Activated T-helper 9 cell treated with anti-CD3 and anti-CD28 coated beads, Interleukin-2, amount 50 U/mL, for 16 hours (primary cell): ENCODE data around the gene NSF.
"Not testable (repeated sequence)": the region's sequence is repeated elsewhere in the genome, so short reads cannot be mapped to it uniquely, and the experiment has no call there.

ENCODE experiments used
- DNase-seq: peaks from one replicate; pipeline ENCODE4 v3.0.0-alpha.2; 2020; ENCODE audit warnings: low read depth

The NSF gene

DNA sequence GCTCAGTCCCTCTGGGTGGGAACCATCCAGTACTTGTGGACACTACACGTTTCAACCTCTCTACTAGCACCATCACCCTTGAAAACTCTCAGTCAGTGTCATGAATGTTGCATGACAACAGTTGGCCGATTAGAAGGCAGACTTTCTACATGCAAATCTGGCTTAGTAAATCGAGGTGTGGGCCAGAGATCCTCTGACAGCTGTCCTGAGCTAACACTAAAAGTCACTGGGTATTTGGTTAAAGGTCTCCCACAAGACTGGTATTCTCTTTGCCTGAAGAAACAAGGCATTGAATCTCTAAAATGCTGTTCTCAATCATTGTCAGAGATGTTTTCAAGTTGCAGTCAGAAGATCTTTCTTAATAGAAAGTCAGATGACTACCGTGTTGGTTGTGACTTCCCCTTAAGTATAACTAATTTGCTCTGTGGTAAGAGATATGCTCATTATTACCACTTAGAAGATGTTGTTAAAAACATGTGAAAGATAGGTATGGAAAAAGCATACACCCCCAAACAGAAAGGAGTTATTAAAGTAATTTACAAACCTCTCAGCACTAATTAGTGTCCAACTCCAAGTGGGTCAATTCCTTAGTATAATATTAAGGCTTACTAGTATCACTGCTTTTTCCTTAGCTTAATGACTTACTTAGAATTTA lies 165.7 kb downstream of the NSF start:
- no peak for DNase-seq

DNA sequence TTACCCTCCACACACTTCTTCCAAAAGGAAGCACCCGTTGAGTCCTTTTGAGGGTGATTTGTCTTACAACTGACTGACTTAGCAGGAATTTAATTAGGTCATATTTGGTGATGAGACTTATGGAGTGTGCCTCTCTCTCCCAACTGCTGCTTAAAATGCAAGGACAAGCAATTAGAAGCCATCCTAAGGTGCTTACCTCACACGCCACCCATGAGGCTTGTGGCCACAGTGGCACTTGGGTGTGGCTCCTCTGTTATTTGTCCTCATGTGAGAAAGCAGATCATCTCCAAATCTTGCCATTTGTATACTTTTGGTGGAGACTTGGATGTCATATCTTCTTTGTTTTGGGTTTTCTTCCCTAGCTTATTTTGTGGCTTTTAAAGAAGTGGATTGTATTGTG lies 166.4 kb downstream of the NSF start:
- no peak for DNase-seq

DNA sequence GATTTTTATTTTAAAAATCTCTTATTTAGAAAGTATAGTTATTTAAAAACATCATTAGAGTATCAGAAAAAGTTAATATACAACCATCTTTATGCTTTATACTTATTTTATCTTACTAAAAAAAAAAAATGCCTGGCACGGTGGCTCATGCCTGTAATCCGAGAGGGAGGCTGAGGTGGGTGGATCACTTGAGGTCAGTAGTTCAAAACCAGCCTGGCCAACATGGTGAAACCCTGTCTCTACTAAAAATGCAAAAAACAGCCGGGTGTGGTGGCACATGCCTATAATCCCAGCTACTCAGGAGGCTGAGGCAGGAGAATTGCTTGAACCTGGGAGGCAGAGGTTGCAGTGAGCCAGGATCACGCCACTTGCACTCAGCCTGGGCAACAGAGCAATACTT lies 167.1 kb downstream of the NSF start:
- not testable (repeated sequence) for DNase-seq

DNA sequence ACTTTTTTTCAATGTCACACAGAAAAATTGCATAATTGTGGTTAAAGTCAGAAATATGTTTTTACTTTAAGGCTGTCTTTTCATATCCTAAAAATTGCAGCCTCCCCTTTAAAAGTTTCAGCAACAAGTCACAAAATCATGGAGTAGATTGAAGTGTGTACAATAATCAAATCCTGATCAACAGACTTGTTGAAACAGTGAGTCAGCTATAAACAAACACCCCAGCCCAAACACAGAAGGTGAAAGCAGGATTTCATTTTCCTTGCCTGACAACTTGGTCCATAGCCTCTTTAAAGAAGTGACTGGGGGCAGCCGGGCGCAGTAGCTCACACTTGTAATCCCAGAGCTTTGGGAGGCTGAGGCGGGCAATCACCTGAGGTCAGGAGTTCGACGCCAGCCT lies 168.1 kb downstream of the NSF start:
- no peak for DNase-seq

GRCh38 chr17:46759141-46759540 lies 168.7 kb downstream of the NSF start:
- DNase-seq: no peak

DNA sequence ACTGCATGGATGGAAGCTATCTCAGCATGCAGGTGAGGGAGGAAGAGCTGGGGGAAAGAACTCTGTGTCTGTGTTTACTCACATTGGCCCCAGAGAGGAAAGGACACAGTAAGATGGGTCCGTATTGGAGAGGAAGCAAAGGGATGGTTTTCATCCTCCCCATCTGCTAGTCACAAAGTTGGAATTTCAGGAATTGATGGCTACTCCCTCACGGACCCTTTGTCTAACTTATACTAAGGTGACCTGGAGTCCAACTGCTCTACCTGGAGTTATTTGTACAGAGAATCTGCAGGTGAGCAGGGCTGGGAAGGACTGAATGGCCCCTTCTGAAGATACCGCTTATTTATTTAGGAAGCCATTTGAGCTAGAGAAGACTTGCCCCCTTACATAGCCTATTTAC lies 172.9 kb downstream of the NSF start:
- DNase-seq: no peak

DNA sequence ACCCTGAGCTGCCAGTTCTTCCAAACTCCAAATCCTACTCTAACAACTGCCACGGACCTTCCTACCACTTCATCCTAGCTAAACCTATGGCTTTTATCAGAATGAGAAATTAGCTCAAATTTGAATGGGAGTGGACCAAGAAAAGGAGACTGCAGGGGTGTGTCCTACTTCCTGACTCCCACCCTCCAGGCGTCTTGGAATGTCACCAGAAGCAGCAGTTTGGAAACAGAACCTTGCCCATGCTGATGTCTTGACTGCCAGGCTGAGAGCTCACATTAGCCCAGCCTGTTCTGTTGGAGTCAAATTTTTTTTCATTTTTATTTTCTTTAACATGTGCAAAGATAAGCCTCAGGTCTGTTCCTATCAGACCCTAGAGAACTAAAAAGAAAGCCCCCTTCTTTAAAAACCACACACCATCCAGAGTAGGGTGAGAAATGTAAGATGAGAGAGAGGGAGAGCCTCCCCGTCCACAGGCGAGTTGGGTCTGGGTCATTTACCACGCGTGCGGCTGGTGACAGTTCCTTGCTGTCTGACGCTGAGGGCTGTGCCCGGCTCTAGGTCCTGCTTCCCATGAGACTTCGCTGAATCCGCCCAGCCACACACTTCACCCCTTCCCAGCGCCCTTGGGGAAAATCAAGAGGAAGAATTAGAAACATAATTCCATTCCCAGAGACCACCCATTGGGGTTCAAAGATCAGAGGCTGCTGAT lies 173.7 kb downstream of the NSF start:
- no peak for DNase-seq

- no peak for DNase-seq
Measured at GRCh38 chr17:46764709-46765401, 174.4 kb downstream of the NSF start.

- no peak for DNase-seq
Measured at GRCh38 chr17:46765453-46765852, 175.0 kb downstream of the NSF start.

DNA sequence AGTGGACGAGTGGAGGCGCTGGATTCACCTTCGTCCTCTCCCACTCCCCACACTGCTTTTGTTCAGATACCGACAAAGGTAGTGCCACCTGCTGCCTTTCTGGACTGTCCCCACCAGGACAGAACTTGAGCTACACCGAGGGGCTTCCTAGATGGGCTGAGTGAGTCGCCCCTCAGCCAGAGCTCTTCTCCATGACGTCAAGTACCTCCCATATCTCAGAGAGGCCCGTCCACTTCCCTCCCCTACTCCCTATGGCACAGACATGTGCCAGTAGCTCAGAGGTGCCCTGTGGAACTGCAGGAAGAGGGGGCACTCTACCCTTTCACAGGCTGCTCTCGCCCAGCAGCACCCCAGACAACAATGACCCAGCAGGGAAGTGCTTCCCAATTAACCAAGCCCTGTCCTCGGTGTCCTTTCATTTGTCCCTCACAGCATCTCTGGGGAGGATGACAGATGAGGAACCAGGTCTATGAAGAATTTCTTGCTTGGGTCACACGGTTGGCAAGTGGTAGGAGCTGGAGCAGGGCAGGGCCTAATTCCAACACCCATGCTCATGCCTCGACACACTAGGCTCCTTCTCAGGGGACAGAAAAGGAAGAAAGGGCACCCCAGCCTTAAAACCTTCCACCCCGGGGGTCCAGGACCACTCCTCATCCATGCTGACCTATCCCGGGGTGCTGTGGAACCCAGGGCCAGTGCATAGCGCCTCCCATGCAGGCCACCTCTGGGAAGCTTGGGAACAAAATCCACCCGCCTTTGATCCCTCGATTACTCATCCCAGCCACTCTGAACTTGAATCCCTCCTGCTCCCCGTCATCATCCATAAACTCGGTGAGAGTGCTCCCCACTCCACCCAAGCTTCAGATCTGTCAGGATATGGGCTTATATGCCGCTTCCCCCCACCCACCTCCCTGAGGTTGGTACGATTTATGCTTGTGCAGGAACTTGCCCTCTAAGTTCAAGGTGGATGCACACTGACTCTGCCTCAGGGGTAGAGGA lies 176.3 kb downstream of the NSF start:
- no peak for DNase-seq

DNA sequence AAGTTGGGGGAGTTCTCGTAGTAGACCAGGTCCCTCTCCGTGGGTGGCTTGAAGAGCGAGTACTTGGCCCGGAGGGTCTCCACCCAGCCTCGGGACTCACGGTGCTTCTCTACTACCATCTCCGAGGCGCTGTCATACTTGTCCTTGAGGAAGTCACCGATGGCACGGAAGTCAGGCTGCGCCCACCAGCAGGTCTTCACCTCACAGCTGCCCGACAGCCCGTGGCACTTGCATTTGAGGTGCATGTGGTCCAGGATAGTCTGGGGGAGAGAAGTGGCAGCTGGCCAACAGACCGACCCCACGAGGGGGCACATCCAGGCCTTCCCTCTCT lies 178.0 kb downstream of the NSF start:
- DNase-seq: no peak

GRCh38 chr17:46768896-46769295 lies 178.4 kb downstream of the NSF start:
- DNase-seq: not testable (repeated sequence)

- no peak for DNase-seq
Measured at GRCh38 chr17:46769531-46770438, 179.3 kb downstream of the NSF start.

GRCh38 chr17:46770439-46770817 lies 180.0 kb downstream of the NSF start:
- DNase-seq: no peak

DNA sequence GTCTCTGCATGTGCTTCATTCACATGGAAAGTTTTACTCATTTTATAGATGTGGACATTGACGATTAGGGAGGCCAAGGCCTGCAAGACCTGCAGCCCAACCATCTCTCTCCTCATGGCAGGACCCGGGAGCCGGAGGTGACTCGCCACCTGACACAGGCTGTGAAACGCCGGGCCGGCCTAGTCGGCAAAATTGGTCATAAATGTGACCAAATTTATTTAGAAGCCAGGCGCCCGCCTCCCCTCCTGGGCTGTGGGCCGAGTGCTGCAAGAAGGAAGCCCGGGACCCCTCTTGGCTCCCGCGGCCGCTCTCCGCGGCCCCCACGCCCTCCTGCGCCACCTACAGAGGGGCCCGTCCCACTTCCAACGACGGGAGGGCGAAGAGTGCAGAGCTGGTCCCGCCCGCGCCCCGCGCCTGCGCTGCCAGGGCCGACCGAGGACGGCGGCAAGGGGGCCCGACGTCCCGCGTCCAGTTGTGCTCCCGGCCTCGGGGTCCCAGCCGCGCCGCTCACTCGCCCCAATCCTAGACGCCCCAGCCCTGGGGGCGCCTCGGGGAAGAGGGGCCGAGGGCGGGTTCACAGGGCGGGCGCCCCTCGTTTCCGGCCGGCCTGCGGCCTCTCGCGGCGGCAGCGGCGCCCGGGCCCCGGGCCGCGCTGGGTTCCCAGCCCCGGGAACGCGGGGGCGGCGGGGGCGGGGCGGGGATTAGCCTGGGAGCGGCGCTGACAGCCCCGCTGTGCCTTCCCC lies 180.5 kb downstream of the NSF start:
- DNase-seq: no peak

- DNase-seq: no peak
Measured at GRCh38 chr17:46771561-46772474, 181.3 kb downstream of the NSF start.

DNA sequence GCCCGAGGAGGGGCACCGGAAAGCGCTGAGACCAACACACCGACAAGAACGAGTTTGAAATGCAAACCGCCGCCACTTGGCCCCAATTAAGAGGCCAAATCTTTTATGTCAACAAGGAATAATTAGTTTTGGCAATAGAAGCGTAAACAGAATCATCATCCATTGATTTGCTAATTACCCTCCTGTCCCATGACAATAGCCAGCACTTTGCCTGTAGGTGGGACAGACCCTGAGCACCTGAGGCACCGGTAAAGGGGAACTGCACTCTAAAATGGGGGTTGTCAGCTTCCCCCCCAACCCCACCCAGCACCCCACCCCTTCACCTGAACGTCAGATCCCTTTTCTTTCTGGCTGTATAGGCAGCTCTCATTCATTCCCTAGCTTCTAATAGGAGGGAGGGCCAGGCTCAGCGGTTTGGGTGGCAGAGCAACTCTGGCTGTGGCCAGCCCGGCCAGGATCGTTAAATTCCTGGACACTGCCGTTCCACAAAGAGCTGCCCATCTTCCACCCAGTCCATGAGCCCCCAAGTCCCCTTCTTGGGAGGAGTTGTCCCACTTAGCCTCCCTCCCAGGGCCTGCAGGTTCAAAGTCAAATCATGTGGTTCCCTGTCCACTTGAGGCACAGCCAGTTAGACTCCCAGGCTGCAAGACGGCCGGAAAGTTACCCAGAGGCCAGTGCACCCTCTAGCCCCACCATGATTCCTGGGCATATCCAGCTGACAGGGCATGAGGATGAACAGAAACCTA lies 182.2 kb downstream of the NSF start:
- DNase-seq: no peak

DNA sequence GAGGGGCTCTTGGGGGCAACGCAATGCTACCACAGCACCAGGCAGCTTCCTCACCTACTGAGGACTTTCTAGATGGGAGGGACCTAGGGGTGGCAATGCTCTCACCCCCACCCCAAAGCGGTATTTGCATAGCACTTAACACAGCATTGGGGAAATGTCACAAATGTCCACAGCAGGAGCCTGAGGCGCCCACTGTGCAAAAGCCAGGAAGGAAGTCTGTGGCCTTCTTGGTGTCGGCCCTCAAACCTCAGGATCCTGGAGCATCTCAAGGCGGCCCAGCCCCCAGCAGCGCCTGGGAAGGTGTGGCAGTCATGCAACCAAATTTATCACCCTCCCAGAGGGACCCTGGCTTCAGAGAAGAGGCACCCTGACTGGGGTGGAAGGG lies 182.7 kb downstream of the NSF start:
- no peak for DNase-seq

DNA sequence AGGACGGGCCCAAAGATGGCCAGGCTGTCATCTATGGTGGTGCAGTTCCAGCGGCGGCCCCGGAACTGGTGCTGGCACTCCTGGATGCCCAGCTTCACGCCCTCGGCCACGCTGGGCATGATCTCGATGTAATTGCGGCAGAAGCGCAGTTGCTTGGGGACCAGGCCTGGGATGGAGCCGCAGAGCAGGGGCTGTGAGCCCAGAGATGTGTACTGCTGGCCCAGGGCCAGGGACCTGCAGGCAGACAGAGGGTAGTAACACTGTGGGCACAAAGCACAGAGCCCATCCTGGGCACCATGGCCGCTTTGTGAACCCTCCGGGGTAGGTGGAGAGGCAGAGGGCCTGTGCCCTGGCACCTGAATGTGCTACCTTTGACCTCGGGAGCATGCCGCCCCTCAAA lies 183.2 kb downstream of the NSF start:
- no peak for DNase-seq
